SK-N-SH (cell line): Measurements from ENCODE around the gene MSANTD7.

Experiments
- CTCF ChIP-seq: fragments of 200-600 bp; sonication (generic); IDR thresholded peaks from 2 replicates; pipeline ENCODE4 v1.6.1; 2017; ENCODE audit warnings: antibody characterized with exemption, mild to moderate bottlenecking, moderate library complexity
- EP300 ChIP-seq, 2 experiments: IDR thresholded peaks; 2 replicates each; pipeline versions ENCODE4 v1.4.0 to v1.6.1; 2012; ENCODE audit warnings: borderline replicate concordance in 1 of 2, low read depth in 1 of 2, low read length in 1 of 2
- RCOR1 ChIP-seq: fragments of 150-350 bp; IDR thresholded peaks from 2 replicates; pipeline ENCODE4 v1.6.1; 2017; ENCODE audit warnings: antibody characterized with exemption, low read length
- ZBTB33 ChIP-seq: IDR thresholded peaks from 2 replicates; pipeline ENCODE4 v1.4.0; 2012; ENCODE audit warnings: low read depth, borderline replicate concordance

GRCh38 chr10:14822879-14823755 lies 15.0 kb upstream of the MSANTD7 start:
- TF ChIP-seq CTCF (peak; percentile 75), EP300 (IDR thresholded peaks at IDR 0.05; ENCODE audit: borderline replicate concordance in 1 of 2, low read depth in 1 of 2, low read length in 1 of 2) (peak in 1 of 2 experiments; percentile 65; a peak in 1 of 4 replicates), RCOR1 (peak; percentile 75; the same call in 1 of the 2 replicates), ZBTB33 (no peak)
